Transverse colon (tissue), 4 donors: Measurements from ENCODE around the gene AMIGO3.

Source experiments
- CTCF ChIP-seq, 5 experiments: fragments of 200-600 bp in 3 of 5; fragments of 450-650 bp in 2 of 5; sonication (generic) in 3 of 5; IDR thresholded peaks; 1 replicate in 2 of 5; 2 replicates in 3 of 5; pipeline ENCODE4 v1.5.1; 2016 to 2017; ENCODE audit warnings: antibody characterized with exemption in 5 of 5, inconsistent platforms in 3 of 5, mild to moderate bottlenecking in 2 of 5, moderate library complexity in 1 of 5
- EP300 ChIP-seq: sonication (generic); formaldehyde crosslinking; IDR thresholded peaks from one replicate; pipeline ENCODE4 v1.6.1; 2017; ENCODE audit warnings: antibody characterized with exemption, low read depth
- POLR2A ChIP-seq: fragments of 450-650 bp; IDR thresholded peaks from one replicate; pipeline ENCODE4 v1.6.1; 2016; ENCODE audit warnings: antibody characterized with exemption, mild to moderate bottlenecking, moderate library complexity
- POLR2AphosphoS5 ChIP-seq, 3 donors: sonication (generic); formaldehyde crosslinking; IDR thresholded peaks; one replicate each; pipeline ENCODE4 v1.6.1; 2016; ENCODE audit warnings: antibody characterized with exemption in 3 of 3

DNA sequence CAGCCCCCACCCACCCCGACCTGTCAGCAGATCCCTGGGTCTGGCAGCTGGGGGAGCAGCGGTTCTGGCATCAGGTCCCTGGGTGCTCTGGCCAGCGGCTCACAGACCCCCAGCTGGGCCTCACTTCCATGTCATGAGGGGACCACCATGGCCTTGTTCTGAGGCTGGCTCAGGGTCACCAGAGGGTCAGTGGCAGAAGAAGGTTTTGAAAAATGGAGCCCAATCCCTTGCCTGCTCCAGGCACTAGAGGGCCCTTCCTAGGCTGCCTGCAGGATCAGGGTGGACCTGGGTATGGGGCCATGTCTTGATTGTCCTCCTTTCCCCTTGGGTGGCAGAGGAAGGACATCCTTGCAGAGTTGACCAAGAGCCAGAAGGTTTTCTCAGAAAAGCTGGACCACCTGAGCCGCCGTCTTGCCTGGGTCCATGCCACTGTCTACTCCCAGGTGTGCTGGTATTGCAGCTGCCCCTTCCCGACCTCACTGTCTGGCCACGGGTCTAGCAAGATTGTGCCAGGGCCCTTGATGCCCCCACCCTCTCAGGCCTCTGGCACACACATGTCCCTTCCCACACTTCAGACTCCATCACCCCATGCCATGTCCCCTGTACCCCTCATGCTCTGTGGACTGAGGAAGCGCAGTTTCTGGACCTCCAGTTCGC is 12.9 kb downstream of the AMIGO3 start:
- TF ChIP-seq CTCF (IDR thresholded peaks at IDR 0.05): no peak
- no peak for TF ChIP-seq EP300
- no peak for TF ChIP-seq POLR2AphosphoS5 (IDR thresholded peaks at IDR 0.05)
- TF ChIP-seq POLR2A: no peak
